HEK293T (cell line): ENCODE data around the gene TMEM200A.

Source experiments
- CTCF ChIA-PET: fragments of 350-600 bp; formaldehyde crosslinking; extraction: SDS; loops from one replicate; lab custom pipeline; 2021; ENCODE audit warnings: antibody characterized with exemption, inconsistent platforms; lab: Yijun Ruan, JAX
- POLR2A ChIA-PET: fragments of 350-600 bp; formaldehyde crosslinking; extraction: SDS; loops from one replicate; lab custom pipeline; 2020; ENCODE audit warnings: antibody characterized with exemption, inconsistent platforms; lab: Yijun Ruan, JAX
- DNase-seq: peaks from one replicate; pipeline ENCODE4 v3.0.0; 2012; ENCODE audit warnings: mixed read lengths; ENCODE audit errors: extremely low spot score
- ARNT ChIP-seq: fragments of 450-650 bp; IDR thresholded peaks from 2 replicates; pipeline ENCODE4 v1.6.1; 2017; ENCODE audit warnings: mild to moderate bottlenecking
- BHLHE40 ChIP-seq: fragments of 450-650 bp; IDR thresholded peaks from 2 replicates; pipeline ENCODE4 v1.6.1; 2016; ENCODE audit warnings: mild to moderate bottlenecking, moderate library complexity, borderline replicate concordance
- CTBP1 ChIP-seq: fragments of 450-650 bp; IDR thresholded peaks from 2 replicates; pipeline ENCODE4 v1.6.1; 2016; ENCODE audit warnings: borderline replicate concordance
- ELF4 ChIP-seq: fragments of 450-650 bp; IDR thresholded peaks from 2 replicates; pipeline ENCODE4 v1.6.1; 2017; ENCODE audit warnings: antibody characterized with exemption
- FOXA1 ChIP-seq: fragments of 450-650 bp; IDR thresholded peaks from 2 replicates; pipeline ENCODE4 v1.6.1; 2016; ENCODE audit warnings: mild to moderate bottlenecking
- FOXK2 ChIP-seq: fragments of 450-650 bp; IDR thresholded peaks from 2 replicates; pipeline ENCODE4 v1.6.1; 2016; ENCODE audit warnings: mild to moderate bottlenecking
- FOXM1 ChIP-seq: fragments of 450-650 bp; IDR thresholded peaks from 2 replicates; pipeline ENCODE4 v1.6.1; 2017; ENCODE audit warnings: mild to moderate bottlenecking, borderline replicate concordance
- HDGF ChIP-seq: fragments of 450-650 bp; IDR thresholded peaks from 2 replicates; pipeline ENCODE4 v1.6.1; 2017; ENCODE audit warnings: antibody characterized with exemption, borderline replicate concordance
- L3MBTL2 ChIP-seq: fragments of 450-650 bp; conservative IDR thresholded peaks from 2 replicates; pipeline ENCODE4 v1.6.1; 2016; ENCODE audit warnings: mild to moderate bottlenecking
- LEF1 ChIP-seq: fragments of 450-650 bp; IDR thresholded peaks from 2 replicates; pipeline ENCODE4 v1.6.1; 2017; ENCODE audit warnings: mild to moderate bottlenecking, borderline replicate concordance
- NFRKB ChIP-seq: fragments of 450-650 bp; IDR thresholded peaks from 2 replicates; pipeline ENCODE4 v1.6.1; 2016; ENCODE audit warnings: mild to moderate bottlenecking, moderate library complexity
- SP1 ChIP-seq: fragments of 450-650 bp; IDR thresholded peaks from 2 replicates; pipeline ENCODE4 v1.6.1; 2017
- SUZ12 ChIP-seq: fragments of 450-650 bp; IDR thresholded peaks from 2 replicates; pipeline ENCODE4 v1.6.1; 2016; ENCODE audit warnings: mild to moderate bottlenecking
- TARDBP ChIP-seq: fragments of 450-650 bp; IDR thresholded peaks from 2 replicates; pipeline ENCODE4 v1.6.1; 2016
- ZNF384 ChIP-seq: fragments of 450-650 bp; IDR thresholded peaks from 2 replicates; pipeline ENCODE4 v1.6.1; 2016
- TF ChIP-seq, protein P1 (sequence below): fragments of 450-650 bp; IDR thresholded peaks from 2 replicates; pipeline ENCODE4 v1.6.1; 2016

The TMEM200A gene

GRCh38 chr6:130485870-130486269 is 120.1 kb downstream of the TMEM200A start:
- no peak for DNase-seq
- CTCF ChIA-PET = no interaction called here
- no peak for TF ChIP-seq ARNT
- TF ChIP-seq FOXK2 = no peak
- no peak for TF ChIP-seq BHLHE40
- TF ChIP-seq L3MBTL2 = no peak
- no peak for TF ChIP-seq ELF4
- no peak for TF ChIP-seq LEF1
- no peak for TF ChIP-seq FOXA1
- no peak for TF ChIP-seq FOXM1
- TF ChIP-seq TARDBP = no peak
- no peak for TF ChIP-seq SP1
- TF ChIP-seq SUZ12 = no peak
- TF ChIP-seq, protein P1, sequence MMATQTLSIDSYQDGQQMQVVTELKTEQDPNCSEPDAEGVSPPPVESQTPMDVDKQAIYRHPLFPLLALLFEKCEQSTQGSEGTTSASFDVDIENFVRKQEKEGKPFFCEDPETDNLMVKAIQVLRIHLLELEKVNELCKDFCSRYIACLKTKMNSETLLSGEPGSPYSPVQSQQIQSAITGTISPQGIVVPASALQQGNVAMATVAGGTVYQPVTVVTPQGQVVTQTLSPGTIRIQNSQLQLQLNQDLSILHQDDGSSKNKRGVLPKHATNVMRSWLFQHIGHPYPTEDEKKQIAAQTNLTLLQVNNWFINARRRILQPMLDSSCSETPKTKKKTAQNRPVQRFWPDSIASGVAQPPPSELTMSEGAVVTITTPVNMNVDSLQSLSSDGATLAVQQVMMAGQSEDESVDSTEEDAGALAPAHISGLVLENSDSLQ = no peak
- no peak for TF ChIP-seq CTBP1
- POLR2A ChIA-PET = no interaction called here

- ChIA-PET CTCF (no interaction called here), POLR2A (no interaction called here)
- TF ChIP-seq TARDBP = no peak
- TF ChIP-seq L3MBTL2 = no peak
- TF ChIP-seq LEF1 = no peak
- no peak for TF ChIP-seq FOXK2
- no peak for TF ChIP-seq CTBP1
- no peak for TF ChIP-seq HDGF
- TF ChIP-seq, protein P1 = no peak
- no peak for TF ChIP-seq FOXM1
- TF ChIP-seq ZNF384 = no peak
- no peak for TF ChIP-seq SP1
- TF ChIP-seq ELF4 = no peak
- DNase-seq = no peak
Measured at GRCh38 chr6:130486417-130486816, 120.6 kb downstream of the TMEM200A start.

DNA sequence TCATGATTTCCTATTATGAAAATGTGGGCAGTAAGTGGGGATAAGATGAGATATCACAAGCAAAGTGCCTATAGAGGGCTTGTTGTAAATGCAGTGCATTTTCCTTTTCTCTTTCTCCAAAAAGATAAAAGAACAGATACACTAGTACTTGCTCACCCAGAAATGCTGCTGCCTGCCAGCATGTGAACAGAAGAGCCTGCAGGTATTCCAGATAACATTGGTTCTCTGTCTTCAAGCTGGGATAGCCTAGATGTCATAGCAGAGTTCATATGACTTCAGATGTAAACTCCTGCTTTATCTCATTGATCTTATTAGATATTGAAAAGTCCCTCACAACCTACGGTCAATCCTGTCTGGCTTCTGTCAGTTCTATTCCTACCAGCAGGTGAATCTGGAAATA is 123.7 kb downstream of the TMEM200A start:
- no peak for TF ChIP-seq FOXM1
- no peak for TF ChIP-seq LEF1
- no peak for TF ChIP-seq CTBP1
- no peak for TF ChIP-seq NFRKB
- TF ChIP-seq SUZ12 = no peak
- no peak for TF ChIP-seq BHLHE40
- TF ChIP-seq FOXK2 = no peak
- TF ChIP-seq ZNF384 = no peak
- TF ChIP-seq L3MBTL2 = no peak
- TF ChIP-seq, protein P1 = no peak
- TF ChIP-seq SP1 = no peak
- TF ChIP-seq ARNT = no peak
- no peak for TF ChIP-seq ELF4
- no peak for TF ChIP-seq TARDBP
- TF ChIP-seq FOXA1 = no peak
- no peak for TF ChIP-seq HDGF
- POLR2A ChIA-PET = no interaction called here
- DNase-seq = no peak
- CTCF ChIA-PET = no interaction called here
